ACC112 (cell line): ENCODE results near the gene SLC9A7.

ENCODE experiments used
- H2AFZ ChIP-seq: fragments of 200-600 bp; sonication (generic); one replicate; pipeline ENCODE4 v1.6.0; 2017; ENCODE audit warnings: antibody characterized with exemption, low read length; ENCODE audit not compliant: unreplicated experiment
- H3K27ac ChIP-seq: fragments of 200-600 bp; sonication (generic); 2 replicates; pipeline ENCODE4 v1.5.1; 2014; ENCODE audit warnings: low read depth, mild to moderate bottlenecking, antibody characterized with exemption, low read length, moderate library complexity
- H3K27me3 ChIP-seq: fragments of 200-600 bp; sonication (generic); 2 replicates; pipeline ENCODE4 v1.6.1; 2014; ENCODE audit warnings: mild to moderate bottlenecking, antibody characterized with exemption, low read length, moderate library complexity, mixed read lengths; ENCODE audit not compliant: insufficient read depth
- H3K36me3 ChIP-seq: fragments of 200-600 bp; sonication (generic); 2 replicates; pipeline ENCODE4 v1.6.1; 2016; ENCODE audit warnings: mild to moderate bottlenecking, antibody characterized with exemption, low read length, moderate library complexity, mixed read lengths; ENCODE audit not compliant: insufficient read depth
- H3K4me1 ChIP-seq: fragments of 200-600 bp; sonication (generic); one replicate; pipeline ENCODE4 v1.6.1; 2016; ENCODE audit warnings: low read length, mixed read lengths; ENCODE audit not compliant: insufficient read depth, unreplicated experiment, control insufficient read depth
- H3K4me3 ChIP-seq: fragments of 200-600 bp; sonication (generic); 2 replicates; pipeline ENCODE4 v1.5.1; 2014; ENCODE audit warnings: mild to moderate bottlenecking, low read depth, low read length
- H3K79me2 ChIP-seq: fragments of 200-600 bp; sonication (generic); one replicate; pipeline ENCODE4 v1.6.0; 2016; ENCODE audit warnings: low read length; ENCODE audit not compliant: control insufficient read depth, unreplicated experiment, insufficient read depth

Gene SLC9A7

DNA sequence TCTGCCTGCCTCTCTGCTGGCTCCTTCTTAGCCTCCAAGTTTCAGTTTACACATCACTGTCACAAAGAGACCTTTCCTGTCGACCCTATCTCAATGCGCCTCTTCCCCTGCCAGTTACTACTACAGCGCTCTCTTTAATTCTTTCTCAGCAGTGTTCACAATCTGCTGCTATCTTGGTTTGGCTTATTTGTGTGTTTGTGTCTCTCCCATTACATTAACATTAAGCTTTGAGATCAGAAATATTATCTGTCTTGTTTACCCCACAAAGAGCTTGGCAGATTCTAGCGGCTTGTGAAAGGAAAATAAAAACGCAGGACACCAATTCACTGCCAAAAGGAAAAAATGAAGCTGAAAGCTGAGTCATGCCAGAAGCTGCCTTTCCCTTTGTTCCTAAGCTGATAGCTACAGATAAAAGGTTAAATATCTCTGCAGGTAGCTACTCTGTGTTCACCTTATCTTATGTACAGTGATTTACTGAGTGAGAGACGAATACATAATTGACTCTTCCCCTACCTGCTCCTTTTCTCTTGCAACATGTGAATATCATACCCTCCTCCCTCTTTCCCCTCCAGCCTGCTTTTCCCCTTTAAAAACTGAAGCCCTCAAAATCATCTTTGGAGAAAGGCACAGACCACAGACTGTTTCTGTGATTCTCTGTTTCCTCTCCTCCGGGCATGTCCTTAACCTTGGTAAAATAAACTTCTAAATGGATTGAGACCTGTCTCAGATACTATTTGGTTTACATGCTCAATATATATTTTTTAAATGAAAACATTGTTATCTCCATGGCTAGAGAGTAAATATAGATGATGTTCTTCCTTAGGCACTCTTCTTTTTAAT lies 19.3 kb upstream of the SLC9A7 start:
- Histone ChIP-seq H2AFZ (peak overlapping the region; percentile 74), H3K79me2 (no peaks in the 10 kb centered on the region), H3K4me3 (peak overlapping the region; percentile 28), H3K27ac (peak overlapping the region; percentile 81), H3K27me3 (no peaks in the 10 kb centered on the region), H3K4me1 (peaks cover 5% of the 10 kb centered on the region), H3K36me3 (no peaks in the 10 kb centered on the region)

DNA sequence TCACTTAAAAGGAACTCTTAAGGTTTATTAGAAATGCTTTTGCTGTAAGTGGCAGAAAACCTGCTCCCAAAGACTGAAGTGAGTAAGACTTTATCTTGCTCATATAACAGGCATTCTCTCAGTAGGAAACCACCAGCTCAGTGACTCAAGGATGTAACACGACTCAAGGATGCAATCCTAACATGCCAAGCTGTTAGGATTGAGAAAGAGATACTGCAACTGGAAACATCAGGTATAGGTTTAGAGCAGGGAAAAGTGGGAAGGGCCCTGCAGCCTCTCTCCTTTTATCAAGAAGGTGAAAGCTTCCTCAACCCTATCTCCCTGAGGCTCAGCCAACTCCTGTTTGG lies 11.9 kb upstream of the SLC9A7 start:
- Histone ChIP-seq H3K4me3 (peak overlapping the region; percentile 65), H3K79me2 (no peaks in the 10 kb centered on the region), H3K4me1 (peaks cover 15% of the 10 kb centered on the region), H3K36me3 (no peaks in the 10 kb centered on the region), H2AFZ (no peak overlapping the region), H3K27me3 (no peaks in the 10 kb centered on the region), H3K27ac (peak overlapping the region; percentile 97)

DNA sequence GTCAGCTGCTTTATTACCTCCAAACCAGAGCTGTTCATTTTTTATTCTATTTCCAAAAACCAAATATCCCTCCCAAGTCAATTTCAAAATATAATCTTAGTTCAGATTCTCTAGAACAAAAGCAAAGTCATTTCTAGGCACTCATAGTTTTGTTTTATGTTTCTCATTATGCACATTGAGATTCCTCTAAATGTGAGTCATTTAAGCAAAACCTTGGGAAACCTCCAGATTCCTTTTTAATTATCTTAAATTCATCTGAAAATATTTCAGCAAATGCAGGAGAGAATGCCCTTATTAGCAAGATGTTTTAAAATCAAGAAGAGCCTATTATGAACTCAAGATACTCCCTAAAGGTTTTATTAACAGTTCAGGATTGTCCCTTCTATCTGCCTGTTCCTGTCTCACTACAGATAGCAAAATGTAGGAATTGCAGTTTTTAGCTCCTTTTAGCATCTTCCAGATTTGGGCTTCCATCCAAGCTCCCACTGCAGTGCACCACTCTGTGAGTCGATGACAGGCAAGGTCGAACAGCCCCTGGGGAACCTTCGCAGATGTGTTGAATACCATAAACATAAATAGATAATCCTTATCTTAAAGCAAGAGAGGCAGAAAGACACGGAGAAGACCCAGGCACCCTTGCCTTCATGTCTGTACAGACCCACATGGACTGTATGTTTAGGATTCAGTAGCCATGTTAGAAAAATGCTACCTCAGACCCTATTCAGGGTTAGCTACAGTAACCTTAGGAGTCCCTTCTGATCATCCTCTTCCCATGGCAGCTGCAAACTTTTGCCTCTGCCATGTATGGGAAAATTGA lies 11.3 kb upstream of the SLC9A7 start:
- Histone ChIP-seq H3K79me2 (no peaks in the 10 kb centered on the region), H3K27ac (peak overlapping the region; percentile 97), H3K4me3 (peak overlapping the region; percentile 65), H3K4me1 (peaks cover 15% of the 10 kb centered on the region), H3K27me3 (no peaks in the 10 kb centered on the region), H3K36me3 (no peaks in the 10 kb centered on the region), H2AFZ (no peak overlapping the region)

DNA sequence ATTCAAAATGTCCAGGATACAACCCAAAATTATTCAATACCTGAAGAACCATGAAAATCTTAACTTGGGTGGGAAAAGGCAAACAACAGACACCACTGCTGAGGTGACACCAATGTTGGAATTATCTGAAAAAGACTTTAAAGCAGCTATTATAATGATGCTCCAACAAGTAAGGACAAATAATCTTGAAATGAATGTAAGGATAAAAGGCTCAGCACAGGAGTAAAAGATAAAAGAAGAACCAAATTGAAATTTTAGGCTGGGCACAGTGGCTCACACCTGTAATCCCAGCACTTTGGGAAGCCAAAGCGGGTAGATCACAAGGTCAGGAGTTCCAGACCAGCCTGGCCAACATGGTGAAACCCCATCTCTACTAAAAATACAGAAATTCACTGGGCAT lies 4.0 kb upstream of the SLC9A7 start:
- H3K27ac ChIP-seq = no peak overlapping the region
- H3K4me1 ChIP-seq = peaks cover 8% of the 10 kb centered on the region
- H3K27me3 ChIP-seq = no peaks in the 10 kb centered on the region
- no peaks in the 10 kb centered on the region for H3K36me3 ChIP-seq
- no peak overlapping the region for H3K4me3 ChIP-seq
- H2AFZ ChIP-seq = no peak overlapping the region
- peaks cover 8% of the 10 kb centered on the region for H3K79me2 ChIP-seq

DNA sequence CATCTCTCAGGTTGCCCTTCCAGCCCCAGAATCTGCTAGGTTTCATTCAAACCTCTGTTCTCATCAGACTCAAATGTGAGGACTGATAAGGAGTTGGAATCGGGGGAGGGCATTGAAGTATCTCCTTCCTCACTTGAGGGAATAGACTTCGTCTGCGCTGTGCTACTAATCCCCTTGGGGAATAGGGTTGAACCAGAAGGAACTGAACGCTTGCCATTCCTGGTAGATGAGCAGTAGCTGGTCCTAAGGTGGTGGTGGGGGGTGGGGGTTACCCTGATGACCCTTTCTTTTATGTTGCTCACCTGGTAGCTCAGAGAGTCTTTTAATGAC lies 692 bp upstream of the SLC9A7 start:
- Histone ChIP-seq H3K27me3 (no peaks in the 10 kb centered on the region), H3K36me3 (no peaks in the 10 kb centered on the region), H2AFZ (no peak overlapping the region), H3K27ac (peak overlapping the region; percentile 29; the same call in 1 of the 2 replicates), H3K4me1 (peaks cover 16% of the 10 kb centered on the region), H3K4me3 (peak overlapping the region; percentile 92), H3K79me2 (peaks cover 36% of the 10 kb centered on the region)

DNA sequence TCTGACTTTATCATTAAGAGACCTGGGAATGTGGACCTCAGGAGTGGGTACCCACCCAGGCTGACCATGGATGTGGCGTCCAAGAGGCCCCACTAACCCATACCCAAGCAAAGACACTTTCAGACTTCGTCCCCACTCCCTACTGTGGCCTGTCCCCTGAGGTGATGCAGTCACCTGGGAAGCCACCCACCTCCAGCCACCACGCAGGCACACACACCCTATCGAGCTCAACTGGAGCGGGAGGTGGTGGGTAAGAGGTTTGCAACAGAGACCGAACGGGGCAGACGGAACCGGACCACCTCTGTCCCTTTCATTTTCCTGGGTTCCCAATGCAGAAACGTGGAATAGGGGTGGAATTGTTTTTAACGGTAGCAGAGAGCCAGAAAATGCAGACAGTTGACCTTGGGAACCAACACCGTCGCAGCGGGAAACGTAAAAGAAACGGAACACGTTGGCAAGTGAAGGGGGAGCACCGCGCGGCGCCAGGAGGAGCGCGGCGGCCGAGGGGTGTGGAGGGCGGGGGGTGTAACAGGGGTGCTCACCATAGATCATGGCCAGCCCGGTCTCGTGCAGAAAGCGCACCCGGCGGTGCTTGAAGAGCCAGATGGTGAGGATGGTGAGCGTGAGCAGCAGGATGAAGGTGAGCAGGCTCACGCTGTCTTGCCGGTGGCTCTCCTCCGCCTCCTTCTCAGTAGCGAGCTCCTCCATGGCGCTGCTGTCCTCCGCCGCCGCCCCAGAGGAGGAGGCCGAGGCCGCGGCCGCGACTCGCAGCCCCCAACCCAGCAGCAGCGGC lies 559 bp downstream of the SLC9A7 start:
- peak overlapping the region; percentile 25 for H2AFZ ChIP-seq
- no peaks in the 10 kb centered on the region for H3K36me3 ChIP-seq
- H3K27ac ChIP-seq = no peak overlapping the region; the same call in 1 of the 2 replicates
- peaks cover 47% of the 10 kb centered on the region for H3K79me2 ChIP-seq
- peak overlapping the region; percentile 92 for H3K4me3 ChIP-seq
- H3K4me1 ChIP-seq = peaks cover 17% of the 10 kb centered on the region
- no peaks in the 10 kb centered on the region for H3K27me3 ChIP-seq

DNA sequence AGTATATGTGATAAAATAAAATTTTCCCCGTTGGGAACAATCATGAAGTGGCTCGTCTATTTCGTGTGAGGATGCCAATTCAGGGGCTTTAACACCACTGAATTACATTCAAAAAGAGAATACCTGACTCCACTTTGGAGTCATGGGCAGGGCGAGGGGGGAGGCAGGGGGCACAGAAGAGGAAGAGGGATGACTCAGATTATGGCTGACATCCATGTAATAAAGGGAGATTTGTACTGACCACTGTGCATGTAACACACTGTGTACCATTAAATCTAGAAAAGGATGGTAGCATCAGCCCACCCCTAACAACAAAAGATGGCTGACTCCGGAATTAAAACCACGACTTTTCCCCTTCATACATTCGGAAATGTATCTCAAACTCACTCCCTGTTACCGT lies 1.3 kb downstream of the SLC9A7 start:
- Histone ChIP-seq H3K4me3 (peak overlapping the region; percentile 92), H3K27ac (no peak overlapping the region; the same call in 1 of the 2 replicates), H3K36me3 (no peaks in the 10 kb centered on the region), H2AFZ (peak overlapping the region; percentile 23), H3K79me2 (peaks cover 48% of the 10 kb centered on the region), H3K27me3 (no peaks in the 10 kb centered on the region), H3K4me1 (peaks cover 17% of the 10 kb centered on the region)

DNA sequence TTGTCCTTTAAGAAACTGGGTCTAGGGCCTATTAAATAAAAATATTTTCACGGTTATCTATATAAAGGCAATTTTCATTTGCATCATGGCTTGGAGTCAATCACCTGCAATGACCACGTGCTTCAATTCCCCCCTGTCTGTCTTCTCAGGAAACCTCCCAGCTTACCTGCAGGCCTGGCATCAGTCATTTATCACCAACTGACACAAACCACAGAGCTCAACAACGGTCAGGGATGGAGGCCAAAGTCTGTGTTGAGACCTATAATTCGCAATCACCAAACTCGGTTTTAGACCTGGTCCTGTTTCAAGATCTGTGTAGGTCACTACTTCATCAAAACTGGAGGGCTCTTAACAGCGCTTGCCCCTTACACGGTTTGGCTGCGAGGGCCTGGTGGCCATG lies 1.9 kb downstream of the SLC9A7 start:
- Histone ChIP-seq H3K79me2 (peaks cover 52% of the 10 kb centered on the region), H3K36me3 (no peaks in the 10 kb centered on the region), H3K27me3 (no peaks in the 10 kb centered on the region), H3K4me1 (peaks cover 17% of the 10 kb centered on the region), H3K27ac (0 out of 2 replicates have a peak overlapping the region, but pooled peaks have one; percentile 37), H3K4me3 (peak overlapping the region; percentile 92), H2AFZ (no peak overlapping the region)

DNA sequence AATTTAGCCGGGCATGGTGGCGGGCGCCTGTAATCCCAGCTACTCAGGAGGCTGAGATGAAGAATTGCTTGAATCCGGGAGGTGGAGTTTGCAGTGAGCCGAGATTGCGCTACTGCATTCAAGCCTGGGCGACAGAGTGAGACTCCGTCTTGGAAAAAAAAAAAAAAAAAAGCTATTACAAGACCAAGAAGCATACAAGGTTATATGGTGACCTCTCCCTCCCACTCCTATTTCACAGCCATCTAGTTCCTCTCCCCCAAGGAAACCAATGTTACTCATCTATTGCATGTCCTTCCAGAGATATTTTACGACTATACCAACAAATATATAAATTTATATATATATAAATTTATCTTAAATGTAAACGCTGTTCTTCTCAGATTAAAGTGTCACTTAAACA lies 3.2 kb downstream of the SLC9A7 start:
- no peaks in the 10 kb centered on the region for H3K36me3 ChIP-seq
- H3K79me2 ChIP-seq = peaks cover 56% of the 10 kb centered on the region
- H3K27me3 ChIP-seq = no peaks in the 10 kb centered on the region
- no peak overlapping the region for H3K4me3 ChIP-seq
- H3K4me1 ChIP-seq = peaks cover 17% of the 10 kb centered on the region
- no peak overlapping the region for H2AFZ ChIP-seq
- H3K27ac ChIP-seq = peak overlapping the region; percentile 41; the same call in 1 of the 2 replicates

DNA sequence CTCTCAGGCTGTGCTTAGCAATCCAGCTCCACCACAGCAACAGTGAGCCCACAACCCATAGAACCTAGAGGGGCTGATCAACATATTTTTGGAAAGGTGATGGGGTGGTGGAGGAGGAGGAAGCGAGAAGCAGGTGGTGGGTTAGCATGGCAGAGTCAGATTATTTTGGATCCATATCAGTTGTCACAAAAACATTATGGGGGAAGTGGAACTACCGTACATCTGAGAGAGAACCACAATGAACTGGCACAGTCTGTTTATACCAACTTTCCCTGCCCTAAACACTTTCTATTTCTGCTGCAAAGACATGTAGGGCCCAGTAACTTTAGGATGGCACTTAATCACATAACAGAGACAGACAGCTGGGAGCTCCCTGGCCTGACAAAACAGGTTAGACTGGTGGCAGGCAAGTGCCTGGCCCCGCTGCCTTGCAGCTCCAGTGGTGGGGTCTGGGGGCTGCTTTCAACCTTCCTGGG lies 4.3 kb downstream of the SLC9A7 start:
- H3K27ac ChIP-seq = no peak overlapping the region
- H3K27me3 ChIP-seq = no peaks in the 10 kb centered on the region
- no peak overlapping the region for H3K4me3 ChIP-seq
- peaks cover 9% of the 10 kb centered on the region for H3K4me1 ChIP-seq
- no peak overlapping the region for H2AFZ ChIP-seq
- peaks cover 59% of the 10 kb centered on the region for H3K79me2 ChIP-seq
- no peaks in the 10 kb centered on the region for H3K36me3 ChIP-seq
